PC-3 (cell line): Measurements from ENCODE around the gene CETN1. TPM values are rescaled to one million over a fixed set of nuclear protein-coding genes. Genes with fewer than 3 reads are reported as not detected.

Source experiments
- ATAC-seq: fragments of 200-7000 bp; cut with Tn5 transposase; 2 replicates; pipeline ENCODE4 v1.9.1; 2020; ENCODE audit warnings: mild to moderate bottlenecking, moderate library complexity
- BruUV-seq: library from RNA; stranded (reverse); fragments of 400-500 nt; replicated peaks from 2 replicates; lab custom pipeline; 2021; lab: Mats Ljungman, UMichigan
- CTCF ChIA-PET: fragments of 300-600 bp; sonication (Branson Sonifier 250); formaldehyde crosslinking; loops from one replicate; lab custom pipeline; 2022; ENCODE audit warnings: antibody characterized with exemption; lab: Charles Lee
- POLR2A ChIA-PET: fragments of 300-600 bp; sonication (Branson Sonifier 250); formaldehyde crosslinking; loops from one replicate; lab custom pipeline; 2022; ENCODE audit warnings: antibody characterized with exemption; ENCODE audit not compliant: unreplicated experiment; lab: Charles Lee
- DNase-seq: peaks from one replicate; pipeline ENCODE4 v3.0.0-alpha.2; 2015
- H2AFZ ChIP-seq: fragments of 300-600 bp; sonication (generic); 2 replicates; pipeline ENCODE4 v1.6.0; 2016; ENCODE audit warnings: antibody characterized with exemption, low read length
- H3F3A ChIP-seq: fragments of 300-600 bp; sonication (generic); one replicate; pipeline ENCODE4 v1.6.0; 2017; ENCODE audit warnings: antibody characterized with exemption, low read length, control low read depth, mild to moderate bottlenecking; ENCODE audit not compliant: unreplicated experiment
- H3K27ac ChIP-seq: fragments of 300-600 bp; sonication (generic); 2 replicates; pipeline ENCODE4 v1.5.1; 2016; ENCODE audit warnings: mild to moderate bottlenecking, low read length
- H3K27me3 ChIP-seq: fragments of 300-600 bp; sonication (generic); 2 replicates; pipeline ENCODE4 v1.6.1; 2016; ENCODE audit warnings: low read length, mixed read lengths
- H3K36me3 ChIP-seq: fragments of 300-600 bp; sonication (generic); 2 replicates; pipeline ENCODE4 v1.6.1; 2016; ENCODE audit warnings: low read depth, mixed run types, low read length, mixed read lengths
- H3K4me1 ChIP-seq: fragments of 300-600 bp; sonication (generic); 2 replicates; pipeline ENCODE4 v1.5.1; 2016; ENCODE audit warnings: low read length; ENCODE audit not compliant: insufficient read depth
- H3K4me2 ChIP-seq: fragments of 300-600 bp; sonication (generic); 2 replicates; pipeline ENCODE4 v1.6.0; 2016; ENCODE audit warnings: low read length
- H3K4me3 ChIP-seq: fragments of 300-600 bp; sonication (generic); 2 replicates; pipeline ENCODE4 v1.5.1; 2016; ENCODE audit warnings: mild to moderate bottlenecking, low read length, mixed read lengths
- H3K79me2 ChIP-seq: fragments of 300-600 bp; sonication (generic); 2 replicates; pipeline ENCODE4 v1.6.1; 2017; ENCODE audit warnings: low read length, mixed read lengths
- H3K9ac ChIP-seq: fragments of 300-600 bp; sonication (generic); 2 replicates; pipeline ENCODE4 v1.6.0; 2016; ENCODE audit warnings: mild to moderate bottlenecking, low read length
- H3K9me2 ChIP-seq: fragments of 300-600 bp; sonication (generic); replicated peaks from 2 replicates; pipeline ENCODE4 v1.6.1; 2016; ENCODE audit warnings: mixed run types, low read length, mixed read lengths
- H3K9me3 ChIP-seq: fragments of 300-600 bp; sonication (generic); 2 replicates; pipeline ENCODE4 v1.6.1; 2016; ENCODE audit warnings: low read length, mixed read lengths
- H4K20me1 ChIP-seq: fragments of 300-600 bp; sonication (generic); 2 replicates; pipeline ENCODE4 v1.6.1; 2016; ENCODE audit warnings: low read length, mixed read lengths
- EZH2 ChIP-seq: fragments of 300-600 bp; sonication (generic); IDR thresholded peaks from one replicate; pipeline ENCODE4 v1.6.1; 2017; ENCODE audit warnings: antibody characterized with exemption, mild to moderate bottlenecking, low read length; ENCODE audit not compliant: unreplicated experiment
- EZH2phosphoT487 ChIP-seq: fragments of 300-600 bp; sonication (generic); IDR thresholded peaks from 2 replicates; pipeline ENCODE4 v1.6.1; 2018; ENCODE audit warnings: mild to moderate bottlenecking, antibody characterized with exemption, low read length, borderline replicate concordance
- intact Hi-C: fragments of 100-400 bp; cut with micrococcal nuclease; formaldehyde crosslinking; loops from 2 replicates; pipeline ENCODE4 v1.9.0; 2023
- total RNA-seq: library from RNA; depleted of rRNA; stranded (reverse); fragments of >200 nt; gene quantifications from 2 replicates; pipeline ENCODE4 v1.2.3, GENCODE V29; 2014
- TF ChIP-seq, protein P1 (sequence below): fragments of 300-600 bp; sonication (generic); conservative IDR thresholded peaks from 2 replicates; pipeline ENCODE4 v1.5.1; 2017; ENCODE audit warnings: antibody characterized with exemption, low read depth, mild to moderate bottlenecking, low read length

The CETN1 gene
- total RNA-seq, 1 experiment from 2014 or later: not detected

DNA sequence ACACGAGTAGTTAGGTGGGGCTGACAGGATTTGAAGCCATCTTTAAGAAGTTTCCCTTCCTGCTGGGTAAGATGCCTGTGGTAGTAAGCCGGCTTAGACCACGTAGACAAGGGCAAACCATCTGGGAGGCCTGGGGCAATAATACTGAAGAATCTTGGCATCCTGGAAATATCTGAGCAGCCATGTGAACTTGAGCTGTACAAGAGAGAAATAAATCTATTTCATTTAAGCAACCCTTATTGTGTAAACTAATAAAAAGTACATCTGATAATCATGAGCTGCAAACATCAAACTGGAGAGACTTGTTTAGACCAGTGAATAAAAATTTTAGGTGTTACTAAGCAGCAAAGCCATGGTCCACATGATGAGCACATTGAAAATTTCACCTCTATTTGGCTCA is 11.4 kb upstream of the CETN1 start:
- ATAC-seq: no peak
- no peak for DNase-seq
- Histone ChIP-seq H3F3A (no peaks in the 10 kb centered on the region), H3K27me3 (peaks cover 85% of the 10 kb centered on the region), H3K27ac (no peak overlapping the region), H3K9ac (no peak overlapping the region), H3K9me3 (no peaks in the 10 kb centered on the region), H3K4me3 (no peak overlapping the region), H2AFZ (no peak overlapping the region), H3K79me2 (no peaks in the 10 kb centered on the region), H3K9me2 (no peaks in the 10 kb centered on the region), H3K4me2 (no peak overlapping the region), H3K4me1 (no peaks in the 10 kb centered on the region), H4K20me1 (no peaks in the 10 kb centered on the region), H3K36me3 (no peaks in the 10 kb centered on the region)
- TF ChIP-seq, protein P1, sequence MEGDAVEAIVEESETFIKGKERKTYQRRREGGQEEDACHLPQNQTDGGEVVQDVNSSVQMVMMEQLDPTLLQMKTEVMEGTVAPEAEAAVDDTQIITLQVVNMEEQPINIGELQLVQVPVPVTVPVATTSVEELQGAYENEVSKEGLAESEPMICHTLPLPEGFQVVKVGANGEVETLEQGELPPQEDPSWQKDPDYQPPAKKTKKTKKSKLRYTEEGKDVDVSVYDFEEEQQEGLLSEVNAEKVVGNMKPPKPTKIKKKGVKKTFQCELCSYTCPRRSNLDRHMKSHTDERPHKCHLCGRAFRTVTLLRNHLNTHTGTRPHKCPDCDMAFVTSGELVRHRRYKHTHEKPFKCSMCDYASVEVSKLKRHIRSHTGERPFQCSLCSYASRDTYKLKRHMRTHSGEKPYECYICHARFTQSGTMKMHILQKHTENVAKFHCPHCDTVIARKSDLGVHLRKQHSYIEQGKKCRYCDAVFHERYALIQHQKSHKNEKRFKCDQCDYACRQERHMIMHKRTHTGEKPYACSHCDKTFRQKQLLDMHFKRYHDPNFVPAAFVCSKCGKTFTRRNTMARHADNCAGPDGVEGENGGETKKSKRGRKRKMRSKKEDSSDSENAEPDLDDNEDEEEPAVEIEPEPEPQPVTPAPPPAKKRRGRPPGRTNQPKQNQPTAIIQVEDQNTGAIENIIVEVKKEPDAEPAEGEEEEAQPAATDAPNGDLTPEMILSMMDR: no peak
- TF ChIP-seq EZH2phosphoT487: no peak
- TF ChIP-seq EZH2: no peak
- ChIA-PET POLR2A (no interaction called here), CTCF (no interaction called here)
- BruUV-seq: no TSS peak
- intact Hi-C loops: no loop called here

DNA sequence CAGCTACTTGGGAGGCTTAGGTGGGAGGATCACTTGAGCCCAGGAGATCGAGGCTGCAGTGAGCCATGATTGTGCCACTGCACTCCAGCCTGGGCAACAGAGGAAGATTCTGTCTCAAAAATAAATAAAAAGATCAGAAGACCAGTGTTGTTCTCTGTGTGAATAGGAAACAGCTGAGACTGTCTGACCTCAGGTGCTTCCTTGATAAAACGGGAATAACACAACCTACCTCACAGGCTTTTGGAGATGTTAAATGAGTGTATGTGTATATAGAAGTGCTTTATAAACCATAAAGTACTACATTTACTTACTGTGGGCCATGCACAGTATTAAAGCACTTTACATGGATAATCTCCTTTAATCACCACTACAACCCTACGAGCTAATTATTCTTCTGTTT is 9.9 kb upstream of the CETN1 start:
- ATAC-seq (no peak), DNase-seq (no peak)
- H3K27ac ChIP-seq: no peak overlapping the region
- H2AFZ ChIP-seq: no peak overlapping the region
- no peaks in the 10 kb centered on the region for H3K9me3 ChIP-seq
- CTCF ChIA-PET: no interaction called here
- H3K9ac ChIP-seq: no peak overlapping the region
- H3K27me3 ChIP-seq: peaks cover 92% of the 10 kb centered on the region
- H3K4me2 ChIP-seq: no peak overlapping the region
- no peak overlapping the region for H3K4me3 ChIP-seq
- no TSS peak for BruUV-seq
- no peaks in the 10 kb centered on the region for H3F3A ChIP-seq
- H3K36me3 ChIP-seq: no peaks in the 10 kb centered on the region
- intact Hi-C loops: no loop called here
- H4K20me1 ChIP-seq: no peaks in the 10 kb centered on the region
- no peaks in the 10 kb centered on the region for H3K9me2 ChIP-seq
- H3K79me2 ChIP-seq: no peaks in the 10 kb centered on the region
- H3K4me1 ChIP-seq: no peaks in the 10 kb centered on the region
- POLR2A ChIA-PET: no interaction called here
- TF ChIP-seq EZH2: no peak
- TF ChIP-seq, protein P1: no peak
- TF ChIP-seq EZH2phosphoT487: no peak

DNA sequence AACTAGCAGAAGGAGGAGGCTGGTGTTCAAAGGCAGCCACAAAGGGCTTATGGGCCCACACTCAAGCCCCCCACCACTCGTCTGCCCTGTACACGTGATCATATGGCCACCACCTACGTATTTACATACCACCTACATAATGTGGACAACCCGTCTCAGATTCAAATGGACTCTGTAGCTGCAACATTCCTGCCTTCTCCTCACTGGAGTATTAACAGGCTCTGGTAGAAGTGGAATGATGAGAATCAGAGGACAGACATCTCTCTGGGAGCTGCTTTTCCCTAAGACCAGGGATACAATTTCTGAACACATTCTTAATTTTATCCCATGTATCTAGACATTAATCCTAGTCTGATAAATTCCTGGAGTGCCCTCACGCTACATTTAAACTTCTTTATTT is 9.5 kb upstream of the CETN1 start:
- Histone ChIP-seq H3K9ac (no peak overlapping the region), H3K4me3 (no peak overlapping the region), H3K27ac (no peak overlapping the region), H3K36me3 (no peaks in the 10 kb centered on the region), H3F3A (no peaks in the 10 kb centered on the region), H3K9me3 (no peaks in the 10 kb centered on the region), H3K9me2 (no peaks in the 10 kb centered on the region), H3K79me2 (no peaks in the 10 kb centered on the region), H2AFZ (no peak overlapping the region), H3K27me3 (peaks cover 92% of the 10 kb centered on the region), H4K20me1 (no peaks in the 10 kb centered on the region), H3K4me1 (no peaks in the 10 kb centered on the region), H3K4me2 (no peak overlapping the region)
- TF ChIP-seq EZH2: no peak
- no peak for TF ChIP-seq EZH2phosphoT487
- TF ChIP-seq, protein P1: no peak
- ATAC-seq (no peak), DNase-seq (no peak)
- intact Hi-C loops: no loop called here
- ChIA-PET POLR2A (no interaction called here), CTCF (no interaction called here)
- no TSS peak for BruUV-seq
